SU-DHL-6 (cell line): Measurements from ENCODE around the gene LY9.

ENCODE experiments used
- H2AFZ ChIP-seq: fragments of 200-600 bp; sonication (generic); 2 replicates; pipeline ENCODE4 v1.6.1; 2014; ENCODE audit warnings: low read depth, mild to moderate bottlenecking, moderate library complexity, mixed read lengths, antibody characterized with exemption, low read length; ENCODE audit not compliant: severe bottlenecking
- H3F3A ChIP-seq: fragments of 200-600 bp; shearing (Covaris generic); 2 replicates; pipeline ENCODE4 v1.6.0; 2016; ENCODE audit warnings: antibody characterized with exemption, mild to moderate bottlenecking; ENCODE audit not compliant: insufficient read depth
- H3K27ac ChIP-seq: fragments of 200-600 bp; sonication (generic); 2 replicates; pipeline ENCODE4 v1.5.1; 2016; ENCODE audit warnings: low read depth, mild to moderate bottlenecking, low read length, moderate library complexity, mixed read lengths
- H3K27me3 ChIP-seq: fragments of 200-600 bp; sonication (generic), shearing (Covaris generic); 2 replicates; pipeline ENCODE4 v1.6.0; 2014; ENCODE audit warnings: mild to moderate bottlenecking, low read length
- H3K36me3 ChIP-seq: fragments of 200-600 bp; sonication (generic); 2 replicates; pipeline ENCODE4 v1.6.1; 2014; ENCODE audit warnings: mild to moderate bottlenecking, low read length, mixed read lengths
- H3K4me2 ChIP-seq: fragments of 300-600, 200-600 bp; shearing (Covaris generic), sonication (generic); 2 replicates; pipeline ENCODE4 v1.6.0; 2014; ENCODE audit warnings: low read length, low read depth, mild to moderate bottlenecking; ENCODE audit not compliant: poor library complexity, severe bottlenecking
- H3K4me3 ChIP-seq: fragments of 200-600 bp; sonication (generic); 2 replicates; pipeline ENCODE4 v1.5.1; 2014; ENCODE audit warnings: antibody characterized with exemption, low read length, mild to moderate bottlenecking, mixed read lengths; ENCODE audit not compliant: insufficient read depth, poor library complexity, severe bottlenecking
- H3K79me2 ChIP-seq: fragments of 200-600 bp; sonication (generic); 2 replicates; pipeline ENCODE4 v1.6.1; 2014; ENCODE audit warnings: mild to moderate bottlenecking, low read length, moderate library complexity; ENCODE audit not compliant: insufficient read depth
- H3K9ac ChIP-seq: fragments of 200-600 bp; sonication (generic); 2 replicates; pipeline ENCODE4 v1.7.0; 2014; ENCODE audit warnings: mild to moderate bottlenecking, low read length
- H3K9me2 ChIP-seq: fragments of 200-600 bp; sonication (generic); replicated peaks from 2 replicates; pipeline ENCODE4 v1.6.1; 2014; ENCODE audit warnings: low read length; ENCODE audit not compliant: insufficient read depth
- H3K9me3 ChIP-seq: fragments of 200-600 bp; sonication (generic); 2 replicates; pipeline ENCODE4 v1.6.1; 2014; ENCODE audit warnings: low read length, mixed read lengths; ENCODE audit not compliant: insufficient read depth
- H4K20me1 ChIP-seq: fragments of 200-600 bp; sonication (generic); 2 replicates; pipeline ENCODE4 v1.6.1; 2014; ENCODE audit warnings: low read depth, mild to moderate bottlenecking, antibody characterized with exemption, low read length, moderate library complexity, mixed read lengths
- EZH2phosphoT487 ChIP-seq: fragments of 200-600 bp; sonication (generic), shearing (Covaris generic); conservative IDR thresholded peaks from 2 replicates; pipeline ENCODE4 v1.6.1; 2018; ENCODE audit warnings: mild to moderate bottlenecking, antibody characterized with exemption, low read length, moderate library complexity, mixed read lengths
- TF ChIP-seq, protein P1 (sequence below): fragments of 200-600 bp; sonication (generic); IDR thresholded peaks from one replicate; pipeline ENCODE4 v1.5.1; 2017; ENCODE audit warnings: antibody characterized with exemption, mild to moderate bottlenecking, low read length, moderate library complexity; ENCODE audit not compliant: insufficient read depth, poor library complexity, severe bottlenecking

Gene LY9

GRCh38 chr1:160863774-160864131, 67.8 kb downstream of the LY9 start:
- H3K27ac ChIP-seq: no peak overlapping the region
- H3K27me3 ChIP-seq: no peaks in the 10 kb centered on the region
- no peak overlapping the region for H3K9ac ChIP-seq
- H4K20me1 ChIP-seq: no peaks in the 10 kb centered on the region
- H2AFZ ChIP-seq: no peak overlapping the region
- no peak overlapping the region for H3K4me2 ChIP-seq
- H3K9me3 ChIP-seq: no peaks in the 10 kb centered on the region
- H3K4me3 ChIP-seq: no peak overlapping the region
- H3K36me3 ChIP-seq: no peaks in the 10 kb centered on the region
- H3K9me2 ChIP-seq: no peaks in the 10 kb centered on the region
- no peak for TF ChIP-seq EZH2phosphoT487
- TF ChIP-seq, protein P1, sequence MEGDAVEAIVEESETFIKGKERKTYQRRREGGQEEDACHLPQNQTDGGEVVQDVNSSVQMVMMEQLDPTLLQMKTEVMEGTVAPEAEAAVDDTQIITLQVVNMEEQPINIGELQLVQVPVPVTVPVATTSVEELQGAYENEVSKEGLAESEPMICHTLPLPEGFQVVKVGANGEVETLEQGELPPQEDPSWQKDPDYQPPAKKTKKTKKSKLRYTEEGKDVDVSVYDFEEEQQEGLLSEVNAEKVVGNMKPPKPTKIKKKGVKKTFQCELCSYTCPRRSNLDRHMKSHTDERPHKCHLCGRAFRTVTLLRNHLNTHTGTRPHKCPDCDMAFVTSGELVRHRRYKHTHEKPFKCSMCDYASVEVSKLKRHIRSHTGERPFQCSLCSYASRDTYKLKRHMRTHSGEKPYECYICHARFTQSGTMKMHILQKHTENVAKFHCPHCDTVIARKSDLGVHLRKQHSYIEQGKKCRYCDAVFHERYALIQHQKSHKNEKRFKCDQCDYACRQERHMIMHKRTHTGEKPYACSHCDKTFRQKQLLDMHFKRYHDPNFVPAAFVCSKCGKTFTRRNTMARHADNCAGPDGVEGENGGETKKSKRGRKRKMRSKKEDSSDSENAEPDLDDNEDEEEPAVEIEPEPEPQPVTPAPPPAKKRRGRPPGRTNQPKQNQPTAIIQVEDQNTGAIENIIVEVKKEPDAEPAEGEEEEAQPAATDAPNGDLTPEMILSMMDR: no peak
- no peaks in the 10 kb centered on the region for H3K79me2 ChIP-seq
- H3F3A ChIP-seq: no peaks in the 10 kb centered on the region

DNA sequence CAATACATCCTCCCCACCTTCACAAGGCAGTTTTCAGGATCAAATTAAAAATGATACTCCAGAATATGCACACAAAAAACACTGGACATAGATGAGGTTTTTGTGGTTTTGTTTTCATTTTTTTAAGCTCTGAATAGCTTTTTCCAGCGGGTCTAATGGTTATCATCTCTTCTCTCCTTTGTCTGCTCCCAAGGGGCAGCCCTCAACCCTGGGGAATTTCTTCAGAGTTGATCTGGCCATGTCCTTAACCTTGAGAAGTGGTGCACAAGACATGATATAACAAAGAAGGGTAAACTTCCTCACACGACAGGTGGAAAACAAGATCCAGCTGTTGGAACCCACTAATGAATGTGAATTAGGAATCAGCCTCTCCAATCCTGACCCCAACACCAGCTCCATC, 68.2 kb downstream of the LY9 start:
- no peaks in the 10 kb centered on the region for H3K9me2 ChIP-seq
- H4K20me1 ChIP-seq: no peaks in the 10 kb centered on the region
- no peak overlapping the region for H3K9ac ChIP-seq
- H2AFZ ChIP-seq: no peak overlapping the region
- TF ChIP-seq, protein P1: no peak
- TF ChIP-seq EZH2phosphoT487: no peak
- no peak overlapping the region for H3K27ac ChIP-seq
- no peaks in the 10 kb centered on the region for H3K27me3 ChIP-seq
- H3K36me3 ChIP-seq: no peaks in the 10 kb centered on the region
- no peak overlapping the region for H3K4me2 ChIP-seq
- H3F3A ChIP-seq: no peaks in the 10 kb centered on the region
- no peaks in the 10 kb centered on the region for H3K9me3 ChIP-seq
- no peak overlapping the region for H3K4me3 ChIP-seq
- no peaks in the 10 kb centered on the region for H3K79me2 ChIP-seq

DNA sequence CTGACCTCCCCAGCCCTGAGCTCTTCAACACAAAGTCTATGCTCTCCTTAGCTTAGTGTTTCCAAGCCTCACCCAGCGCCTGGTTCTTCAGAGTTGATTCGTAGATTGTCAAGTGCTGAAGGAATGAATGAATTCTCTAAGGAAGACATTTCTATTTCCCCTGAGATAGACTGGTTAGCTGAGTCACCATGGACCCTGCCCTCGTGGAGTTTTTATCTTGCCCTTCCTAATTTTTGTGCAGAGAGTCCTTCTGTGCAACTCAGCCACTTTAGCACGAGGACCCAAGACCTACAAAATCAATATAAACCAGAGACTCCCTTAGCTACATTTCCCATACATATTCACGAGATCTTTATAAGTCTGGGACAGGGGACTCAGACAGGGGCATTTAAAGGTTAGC, 69.4 kb downstream of the LY9 start:
- Histone ChIP-seq H3K9ac (no peak overlapping the region), H3K9me2 (no peaks in the 10 kb centered on the region), H3F3A (no peaks in the 10 kb centered on the region), H2AFZ (no peak overlapping the region), H3K36me3 (no peaks in the 10 kb centered on the region), H3K27me3 (no peaks in the 10 kb centered on the region), H3K4me3 (no peak overlapping the region), H3K79me2 (no peaks in the 10 kb centered on the region), H3K4me2 (no peak overlapping the region), H4K20me1 (no peaks in the 10 kb centered on the region), H3K27ac (no peak overlapping the region), H3K9me3 (no peaks in the 10 kb centered on the region)
- no peak for TF ChIP-seq EZH2phosphoT487
- TF ChIP-seq, protein P1: no peak
